SK-N-SH (cell line): ENCODE measurements around the gene RPL28. TPM values are rescaled to one million over a fixed set of nuclear protein-coding genes. Genes with fewer than 3 reads are reported as not detected.

Source experiments
- CTCF ChIA-PET: fragments of 300-600, 350-600 bp; formaldehyde crosslinking; extraction: SDS; loops from one replicate; lab custom pipeline; 2021; lab: Yijun Ruan, JAX
- POLR2A ChIA-PET: fragments of 350-600 bp; sonication (Branson Sonifier 250); formaldehyde crosslinking; extraction: SDS; loops from one replicate; lab custom pipeline; 2020; ENCODE audit warnings: antibody characterized with exemption, inconsistent platforms; lab: Yijun Ruan, JAX
- DNase-seq: peaks from one replicate; pipeline ENCODE4 v3.0.0; 2012
- H2AFZ ChIP-seq: fragments of 200-600 bp; sonication (generic); 2 replicates; pipeline ENCODE4 v1.8.1; 2016; ENCODE audit warnings: antibody characterized with exemption, mild to moderate bottlenecking, low read depth
- H3F3A ChIP-seq: fragments of 200-600 bp; sonication (generic); replicated peaks from 2 replicates; pipeline ENCODE3; 2016; ENCODE audit warnings: antibody characterized with exemption, mild to moderate bottlenecking; ENCODE audit not compliant: insufficient read depth
- H3K27ac ChIP-seq, 2 experiments: fragments of 200-500 bp in 1 of 2; fragments of 200-600 bp in 1 of 2; sonication (Bioruptor generic) in 1 of 2; sonication (generic), shearing (Covaris generic) in 1 of 2; 2 replicates each; pipeline versions ENCODE4 v1.5.1 to v1.6.1; 2014 to 2016; ENCODE audit warnings: low read depth in 2 of 2, inconsistent platforms in 1 of 2, low read length in 1 of 2, mild to moderate bottlenecking in 1 of 2, mixed read lengths in 1 of 2
- H3K27me3 ChIP-seq: fragments of 200-600 bp; sonication (generic), shearing (Covaris generic); 2 replicates; pipeline ENCODE4 v1.6.1; 2016; ENCODE audit warnings: mixed run types; ENCODE audit not compliant: insufficient read depth
- H3K36me3 ChIP-seq, 2 experiments: fragments of 200-500 bp in 1 of 2; fragments of 200-600 bp in 1 of 2; sonication (Bioruptor generic) in 1 of 2; sonication (generic) in 1 of 2; replicated peaks in 1 of 2; 2 replicates each; pipeline versions ENCODE3 to v1.5.1; 2014 to 2016; ENCODE audit warnings: low read length in 1 of 2, mild to moderate bottlenecking in 1 of 2; ENCODE audit not compliant: insufficient read depth in 2 of 2, control insufficient read depth in 1 of 2
- H3K4me1 ChIP-seq, 2 experiments: fragments of 200-500 bp in 1 of 2; fragments of 200-600 bp in 1 of 2; sonication (Bioruptor generic) in 1 of 2; sonication (generic), shearing (Covaris generic) in 1 of 2; 2 replicates each; pipeline versions ENCODE4 v1.5.1 to v1.6.1; 2014 to 2016; ENCODE audit warnings: low read depth in 1 of 2, low read length in 1 of 2, mixed run types in 1 of 2; ENCODE audit not compliant: insufficient read depth in 2 of 2, control insufficient read depth in 1 of 2
- H3K4me2 ChIP-seq: fragments of 200-600 bp; sonication (generic), shearing (Covaris generic); 2 replicates; pipeline ENCODE4 v1.6.1; 2017; ENCODE audit warnings: mixed run types
- H3K4me3 ChIP-seq, 2 experiments: fragments of 200-500 bp in 1 of 2; fragments of 200-600 bp in 1 of 2; sonication (Bioruptor generic) in 1 of 2; sonication (generic), shearing (Covaris generic) in 1 of 2; 2 replicates each; pipeline versions ENCODE4 v1.5.1 to v1.8.1; 2014 to 2016; ENCODE audit warnings: low read depth in 2 of 2, inconsistent platforms in 1 of 2, low read length in 1 of 2, mild to moderate bottlenecking in 1 of 2, mixed read lengths in 1 of 2, moderate library complexity in 1 of 2
- H3K79me2 ChIP-seq: fragments of 200-600 bp; sonication (generic); 2 replicates; pipeline ENCODE4 v1.8.1; 2017; ENCODE audit warnings: mild to moderate bottlenecking; ENCODE audit not compliant: insufficient read depth
- H3K9ac ChIP-seq: fragments of 200-600 bp; sonication (generic); 2 replicates; pipeline ENCODE4 v1.6.1; 2017; ENCODE audit warnings: mixed run types
- H3K9me2 ChIP-seq: fragments of 200-600 bp; sonication (generic); 2 replicates; pipeline ENCODE4 v1.6.1; 2017; ENCODE audit warnings: mixed run types
- H3K9me3 ChIP-seq: fragments of 200-600 bp; sonication (generic); 2 replicates; pipeline ENCODE4 v1.6.1; 2017; ENCODE audit warnings: mixed run types, mild to moderate bottlenecking, moderate library complexity
- H4K20me1 ChIP-seq: fragments of 200-600 bp; sonication (generic); 2 replicates; pipeline ENCODE4 v1.6.1; 2017; ENCODE audit warnings: mild to moderate bottlenecking, mixed run types; ENCODE audit not compliant: insufficient read depth
- CHD2 ChIP-seq: fragments of 150-350 bp; IDR thresholded peaks from 2 replicates; pipeline ENCODE4 v1.6.1; 2018; ENCODE audit warnings: low read length; ENCODE audit not compliant: partially characterized antibody
- ELF1 ChIP-seq: IDR thresholded peaks from 2 replicates; pipeline ENCODE4 v1.4.0; 2012
- EZH2phosphoT487 ChIP-seq: fragments of 200-600 bp; sonication (generic); IDR thresholded peaks from 2 replicates; pipeline ENCODE4 v1.6.1; 2017; ENCODE audit warnings: low read depth, mixed run types, mild to moderate bottlenecking, antibody characterized with exemption, moderate library complexity, borderline replicate concordance
- FOSL2 ChIP-seq: IDR thresholded peaks from 2 replicates; pipeline ENCODE4 v1.4.0; 2012; ENCODE audit warnings: low read depth, mild to moderate bottlenecking, moderate library complexity, borderline replicate concordance
- GABPA ChIP-seq: IDR thresholded peaks from 2 replicates; pipeline ENCODE4 v1.4.0; 2012; ENCODE audit warnings: low read depth, mild to moderate bottlenecking
- MAX ChIP-seq: IDR thresholded peaks from 2 replicates; pipeline ENCODE4 v1.4.0; 2012; ENCODE audit warnings: low read depth
- MEF2A ChIP-seq: IDR thresholded peaks from 2 replicates; pipeline ENCODE4 v1.4.0; 2012; ENCODE audit warnings: low read depth, borderline replicate concordance
- MXI1 ChIP-seq: IDR thresholded peaks from 2 replicates; pipeline ENCODE4 v1.6.1; 2012; ENCODE audit warnings: mild to moderate bottlenecking, low read depth, low read length, improper control_type of control experiment
- POLR2AphosphoS5 ChIP-seq: IDR thresholded peaks from 2 replicates; pipeline ENCODE4 v1.6.1; 2012; ENCODE audit warnings: low read depth, low read length
- REST ChIP-seq: IDR thresholded peaks from 2 replicates; pipeline ENCODE4 v1.6.1; 2012; ENCODE audit warnings: mild to moderate bottlenecking, low read depth, low read length, moderate library complexity
- RXRA ChIP-seq: IDR thresholded peaks from 2 replicates; pipeline ENCODE4 v1.4.0; 2012; ENCODE audit warnings: low read depth, mild to moderate bottlenecking, borderline replicate concordance
- SIN3A ChIP-seq: IDR thresholded peaks from 2 replicates; pipeline ENCODE4 v1.6.1; 2012; ENCODE audit warnings: low read depth, mild to moderate bottlenecking, low read length, moderate library complexity, borderline replicate concordance
- SMC3 ChIP-seq: IDR thresholded peaks from 2 replicates; pipeline ENCODE4 v1.6.1; 2012; ENCODE audit warnings: low read depth, low read length, improper control_type of control experiment
- TAF1 ChIP-seq: IDR thresholded peaks from 2 replicates; pipeline ENCODE4 v1.6.1; 2012; ENCODE audit warnings: low read depth, mild to moderate bottlenecking, low read length, moderate library complexity, borderline replicate concordance
- USF2 ChIP-seq: fragments of 150-350 bp; IDR thresholded peaks from 2 replicates; pipeline ENCODE4 v1.6.1; 2017; ENCODE audit warnings: antibody characterized with exemption, low read length, low read depth, borderline replicate concordance
- YY1 ChIP-seq: IDR thresholded peaks from 2 replicates; pipeline ENCODE4 v1.4.0; 2012; ENCODE audit warnings: low read depth, mild to moderate bottlenecking
- WGBS: methylation state at CpG from one replicate; pipeline ENCODE4 v1.1.6; 2017; ENCODE audit warnings: low lambda C conversion rate; 5-methylcytosine and 5-hydroxymethylcytosine counted together
- polyA plus RNA-seq, 3 experiments: library from polyadenylated mRNA; depleted of rRNA; stranded (reverse); fragments of >200 nt; gene quantifications; 2 replicates each; pipeline ENCODE4 v1.2.3, GENCODE V29; 2012
- TF ChIP-seq, protein P1 (sequence below): fragments of 150-350 bp; IDR thresholded peaks from 2 replicates; pipeline ENCODE4 v1.6.1; 2016; ENCODE audit warnings: mild to moderate bottlenecking, low read depth, low read length
- TF ChIP-seq, protein P2 (sequence below): fragments of 200-600 bp; sonication (generic); IDR thresholded peaks from 2 replicates; pipeline ENCODE4 v1.6.1; 2017; ENCODE audit warnings: antibody characterized with exemption, mild to moderate bottlenecking, moderate library complexity
- TF ChIP-seq, protein P3 (sequence below): IDR thresholded peaks from 2 replicates; pipeline ENCODE4 v1.4.0; 2012; ENCODE audit warnings: low read depth, borderline replicate concordance

The RPL28 gene
- polyA plus RNA-seq (2012; rRNA removed): 2,297 and 2,368 TPM in 2 replicates
- polyA plus RNA-seq (2012; cell fraction: cytosol; rRNA removed): 721 and 1,465 TPM in 2 replicates
- 482 and 618 TPM in 2 replicates for polyA plus RNA-seq (2012; cell fraction: nucleus; rRNA removed)

DNA sequence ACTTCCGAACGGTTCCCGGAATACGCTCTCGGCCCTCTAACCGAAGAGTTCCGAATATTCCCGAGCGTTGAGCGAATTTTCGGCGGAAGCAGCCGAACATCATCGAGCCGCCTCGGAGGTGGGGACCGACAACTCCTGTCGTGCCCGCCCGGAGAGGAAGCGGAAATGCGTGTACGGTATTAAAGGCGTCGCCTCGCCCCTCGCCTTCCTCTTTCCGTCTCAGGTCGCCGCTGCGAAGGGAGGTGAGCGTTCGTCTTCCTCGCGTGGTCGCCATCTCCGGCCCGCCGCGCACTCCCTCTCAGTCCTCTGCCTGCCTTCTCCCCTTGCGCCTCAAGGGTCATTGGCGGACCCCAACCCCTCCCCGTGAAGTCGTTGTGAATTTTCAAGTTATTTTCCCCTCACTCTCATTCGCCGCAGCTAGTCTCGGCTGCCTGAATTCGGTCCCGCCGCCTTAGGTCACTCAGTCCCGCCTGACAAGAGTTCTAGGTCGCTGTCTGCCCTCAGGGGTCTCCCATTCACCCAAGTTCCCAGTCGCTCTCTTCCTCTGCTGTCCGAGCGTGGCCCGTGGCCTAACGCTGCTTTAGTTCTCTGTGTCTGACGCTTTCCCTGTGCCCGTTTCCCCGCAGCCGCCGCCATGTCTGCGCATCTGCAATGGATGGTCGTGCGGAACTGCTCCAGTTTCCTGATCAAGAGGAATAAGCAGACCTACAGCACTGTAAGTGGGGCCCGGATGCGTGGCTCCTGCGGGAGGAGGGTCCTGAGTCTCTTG is at the start of gene RPL28:
TSS of gene RPL28 (plus strand) at position 209 of the 769 bp plus-strand sequence. CDS start at position 635, 426 bp downstream.
- TF ChIP-seq TAF1 (peak; percentile 100), FOSL2 (no peak), GABPA (peak; percentile 90), RXRA (no peak), USF2 (no peak), ELF1 (peak; percentile 63), YY1 (peak; percentile 53), SIN3A (peak; percentile 97), POLR2AphosphoS5 (peak; percentile 100), MAX (peak; percentile 64), MXI1 (peak; percentile 21; the same call in 1 of the 2 replicates), CHD2 (no peak), REST (peak; percentile 81; the same call in 1 of the 2 replicates), MEF2A (no peak), SMC3 (no peak), EZH2phosphoT487 (no peak)
- TF ChIP-seq, protein P1, sequence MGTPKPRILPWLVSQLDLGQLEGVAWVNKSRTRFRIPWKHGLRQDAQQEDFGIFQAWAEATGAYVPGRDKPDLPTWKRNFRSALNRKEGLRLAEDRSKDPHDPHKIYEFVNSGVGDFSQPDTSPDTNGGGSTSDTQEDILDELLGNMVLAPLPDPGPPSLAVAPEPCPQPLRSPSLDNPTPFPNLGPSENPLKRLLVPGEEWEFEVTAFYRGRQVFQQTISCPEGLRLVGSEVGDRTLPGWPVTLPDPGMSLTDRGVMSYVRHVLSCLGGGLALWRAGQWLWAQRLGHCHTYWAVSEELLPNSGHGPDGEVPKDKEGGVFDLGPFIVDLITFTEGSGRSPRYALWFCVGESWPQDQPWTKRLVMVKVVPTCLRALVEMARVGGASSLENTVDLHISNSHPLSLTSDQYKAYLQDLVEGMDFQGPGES: no peak; the same call in 1 of the 2 replicates
- TF ChIP-seq, protein P2, sequence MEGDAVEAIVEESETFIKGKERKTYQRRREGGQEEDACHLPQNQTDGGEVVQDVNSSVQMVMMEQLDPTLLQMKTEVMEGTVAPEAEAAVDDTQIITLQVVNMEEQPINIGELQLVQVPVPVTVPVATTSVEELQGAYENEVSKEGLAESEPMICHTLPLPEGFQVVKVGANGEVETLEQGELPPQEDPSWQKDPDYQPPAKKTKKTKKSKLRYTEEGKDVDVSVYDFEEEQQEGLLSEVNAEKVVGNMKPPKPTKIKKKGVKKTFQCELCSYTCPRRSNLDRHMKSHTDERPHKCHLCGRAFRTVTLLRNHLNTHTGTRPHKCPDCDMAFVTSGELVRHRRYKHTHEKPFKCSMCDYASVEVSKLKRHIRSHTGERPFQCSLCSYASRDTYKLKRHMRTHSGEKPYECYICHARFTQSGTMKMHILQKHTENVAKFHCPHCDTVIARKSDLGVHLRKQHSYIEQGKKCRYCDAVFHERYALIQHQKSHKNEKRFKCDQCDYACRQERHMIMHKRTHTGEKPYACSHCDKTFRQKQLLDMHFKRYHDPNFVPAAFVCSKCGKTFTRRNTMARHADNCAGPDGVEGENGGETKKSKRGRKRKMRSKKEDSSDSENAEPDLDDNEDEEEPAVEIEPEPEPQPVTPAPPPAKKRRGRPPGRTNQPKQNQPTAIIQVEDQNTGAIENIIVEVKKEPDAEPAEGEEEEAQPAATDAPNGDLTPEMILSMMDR: no peak
- TF ChIP-seq, protein P3, sequence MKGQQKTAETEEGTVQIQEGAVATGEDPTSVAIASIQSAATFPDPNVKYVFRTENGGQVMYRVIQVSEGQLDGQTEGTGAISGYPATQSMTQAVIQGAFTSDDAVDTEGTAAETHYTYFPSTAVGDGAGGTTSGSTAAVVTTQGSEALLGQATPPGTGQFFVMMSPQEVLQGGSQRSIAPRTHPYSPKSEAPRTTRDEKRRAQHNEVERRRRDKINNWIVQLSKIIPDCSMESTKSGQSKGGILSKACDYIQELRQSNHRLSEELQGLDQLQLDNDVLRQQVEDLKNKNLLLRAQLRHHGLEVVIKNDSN: no peak
- Histone ChIP-seq H3K4me3 (peak within 1 kb of the TSS; percentile 86 to 97), H3K79me2 (peaks cover 48% of the 10 kb centered on the region), H3K9me3 (no peaks in the 10 kb centered on the region), H2AFZ (peak within 1 kb of the TSS; percentile 94), H3K27me3 (no peaks in the 10 kb centered on the region), H3K4me1 (peaks cover 25 to 51% of the 10 kb centered on the region in 2 experiments; a peak in 3 of 4 replicates), H3K36me3 (peaks cover 39% of the 10 kb centered on the region in 2 experiments), H3K9me2 (no peaks in the 10 kb centered on the region), H3K27ac (peak within 1 kb of the TSS; percentile 98), H3K9ac (peak within 1 kb of the TSS; percentile 97), H4K20me1 (peaks cover 50% of the 10 kb centered on the region), H3F3A (peaks cover 29% of the 10 kb centered on the region), H3K4me2 (peak within 1 kb of the TSS; percentile 100)
- peak; percentile 94 for DNase-seq
- CTCF ChIA-PET: interaction anchor here (0.7 to 5.3 kb wide), 3 partner anchors 84 to 244 kb away, joined by 3 to 22 read pairs (median 19); no protein-coding TSS in a partner anchor
- POLR2A ChIA-PET: no interaction called here
- WGBS: under 1% methylated on average over 45 of the region's 68 CpGs
